HG03135 (cell line): ENCODE results near the gene NIPA2.

Source experiments
- ATAC-seq: cut with Tn5 transposase; IDR thresholded peaks from one replicate; pipeline ENCODE4 v1.9.1; 2021; ENCODE audit warnings: mild to moderate bottlenecking, moderate library complexity; ENCODE audit not compliant: unreplicated experiment

NIPA2 gene

DNA sequence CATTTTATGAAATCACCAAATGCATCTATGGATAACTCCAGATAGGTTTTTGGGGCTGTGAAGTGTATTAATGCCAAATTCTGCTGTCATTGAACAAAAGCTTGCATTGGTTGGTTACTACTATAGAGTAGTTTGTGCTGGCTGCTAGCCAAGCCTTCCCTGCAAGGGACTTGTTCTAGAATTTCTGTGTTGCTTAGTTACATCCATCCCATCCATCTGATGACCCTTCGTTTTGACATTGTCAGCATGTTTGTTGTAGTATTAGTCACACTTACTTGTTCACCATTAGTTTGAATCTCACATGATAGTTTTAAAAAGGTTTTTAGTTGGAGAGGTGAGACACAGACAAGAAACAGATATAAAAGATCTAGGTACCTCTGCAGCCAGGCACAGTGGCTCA lies 7.0 kb upstream of the NIPA2 start:
- ATAC-seq: no peak

DNA sequence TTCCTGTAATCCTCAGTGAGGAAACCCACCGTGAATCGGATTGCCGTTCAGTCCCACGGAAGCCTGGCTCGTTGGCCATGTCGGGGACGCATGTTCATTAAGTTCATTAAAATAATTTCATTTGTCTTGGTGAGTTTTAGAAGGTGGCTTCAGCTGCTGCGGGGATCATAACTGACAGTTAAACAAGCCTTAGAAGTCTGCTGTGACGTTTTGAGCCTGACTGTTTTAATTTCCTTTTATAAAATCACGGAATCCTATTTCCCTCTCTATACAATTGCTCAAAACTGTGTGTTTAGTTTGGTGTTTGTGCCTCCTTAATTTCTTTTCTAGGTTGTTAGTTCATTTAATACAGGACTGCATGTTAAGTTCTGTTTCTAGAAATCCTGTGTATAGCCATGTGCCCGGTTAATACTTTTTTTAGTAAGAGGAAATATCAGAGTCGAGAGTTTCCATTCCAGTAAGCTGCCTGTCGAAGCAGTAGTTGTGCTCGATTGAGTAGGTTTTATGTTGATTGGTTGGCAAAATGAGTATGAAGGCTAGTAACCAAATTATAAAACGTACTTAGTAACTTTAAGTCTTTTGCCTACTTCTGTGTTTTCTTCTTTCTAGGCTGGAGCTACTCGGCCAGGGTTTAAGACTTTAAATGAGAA lies 705 bp downstream of the NIPA2 start:
- peak; percentile 2 for ATAC-seq

DNA sequence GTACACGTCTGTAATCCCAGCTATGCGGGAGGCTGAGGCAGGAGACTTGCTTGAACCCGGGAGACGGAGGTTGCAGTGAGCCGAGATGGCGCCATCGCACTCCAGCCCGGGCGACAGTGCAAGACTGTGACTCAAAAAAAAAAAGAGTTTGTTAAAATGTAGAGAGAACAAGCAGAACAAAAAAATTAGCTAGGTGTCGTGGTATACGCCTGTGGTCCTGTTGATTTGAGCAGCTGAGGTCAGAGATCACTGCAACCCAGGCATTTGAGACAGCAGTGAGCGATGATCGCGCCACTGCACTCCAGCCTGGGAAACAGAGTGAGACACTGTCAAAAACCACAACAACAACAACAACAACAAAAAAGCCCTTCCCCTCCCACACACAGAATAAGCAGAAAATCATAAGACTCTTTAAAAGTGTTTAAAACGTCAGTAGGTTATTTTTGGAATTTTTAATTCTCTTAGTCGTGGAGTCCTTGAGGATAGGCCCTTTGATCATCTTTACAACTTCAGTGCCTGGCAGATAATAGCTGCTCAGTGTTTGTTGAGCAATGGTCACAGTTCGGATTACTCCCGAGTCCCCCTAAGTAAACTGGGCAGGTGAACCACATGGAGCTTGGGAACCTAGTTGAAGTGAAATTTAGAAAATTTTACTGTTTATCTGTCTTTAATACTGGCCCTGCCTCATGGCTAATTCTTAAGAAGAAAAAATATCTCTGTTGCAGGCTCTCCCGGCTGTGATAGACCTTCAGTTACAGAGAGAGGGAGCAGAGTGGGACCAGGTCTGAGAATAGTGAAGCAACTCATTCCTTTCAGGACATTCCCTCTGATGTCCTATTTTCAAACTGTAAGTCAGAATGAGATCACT lies 6.2 kb downstream of the NIPA2 start:
- ATAC-seq: no peak

DNA sequence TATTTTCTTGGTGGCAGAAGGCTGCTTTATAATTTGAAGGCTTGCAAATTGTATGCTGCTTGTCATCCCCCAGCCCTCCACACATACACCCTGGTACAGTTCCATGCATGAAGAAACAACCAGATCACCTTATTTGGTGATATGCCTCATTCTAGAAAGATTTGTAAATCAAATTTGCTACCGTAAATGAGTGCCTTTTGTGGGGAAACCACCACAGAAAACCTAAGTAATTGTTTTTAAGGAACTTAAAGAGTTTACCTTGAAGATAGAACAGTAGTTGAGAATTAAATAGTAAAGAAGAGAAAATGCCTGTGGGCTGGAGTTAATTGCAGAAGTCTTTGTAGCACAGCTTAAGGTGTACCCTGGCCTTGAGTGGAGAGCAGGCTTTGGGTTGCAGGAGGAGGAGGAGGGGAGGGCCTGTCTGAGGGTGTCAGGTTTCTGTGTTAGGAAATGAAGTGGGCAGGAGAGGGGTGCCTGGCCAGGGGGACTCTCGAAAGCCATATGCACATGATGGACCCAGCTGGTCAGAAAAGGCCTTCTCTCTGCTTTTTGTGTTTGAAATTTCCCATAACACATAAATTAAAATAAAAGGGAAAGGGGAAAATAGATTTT lies 6.9 kb downstream of the NIPA2 start:
- ATAC-seq: no peak

DNA sequence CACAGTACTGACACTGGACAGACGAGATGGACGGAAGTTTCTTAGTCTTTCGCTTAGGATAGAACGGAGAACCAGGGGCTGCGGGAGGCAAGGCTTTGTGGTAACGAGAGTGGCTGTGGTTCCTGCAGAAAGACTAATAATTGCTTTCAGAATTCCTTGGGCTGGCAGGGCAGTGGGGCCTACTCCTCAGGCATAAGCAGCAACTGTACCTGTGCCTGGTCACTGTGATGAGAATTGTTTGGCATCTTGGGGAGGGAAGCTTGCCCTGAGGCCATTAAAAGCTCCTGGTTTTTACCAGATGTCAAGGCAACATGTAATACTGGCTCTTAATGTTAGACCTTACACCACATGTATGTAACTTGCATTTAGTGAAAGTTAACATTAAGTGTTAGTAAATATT lies 7.6 kb downstream of the NIPA2 start:
- no peak for ATAC-seq

DNA sequence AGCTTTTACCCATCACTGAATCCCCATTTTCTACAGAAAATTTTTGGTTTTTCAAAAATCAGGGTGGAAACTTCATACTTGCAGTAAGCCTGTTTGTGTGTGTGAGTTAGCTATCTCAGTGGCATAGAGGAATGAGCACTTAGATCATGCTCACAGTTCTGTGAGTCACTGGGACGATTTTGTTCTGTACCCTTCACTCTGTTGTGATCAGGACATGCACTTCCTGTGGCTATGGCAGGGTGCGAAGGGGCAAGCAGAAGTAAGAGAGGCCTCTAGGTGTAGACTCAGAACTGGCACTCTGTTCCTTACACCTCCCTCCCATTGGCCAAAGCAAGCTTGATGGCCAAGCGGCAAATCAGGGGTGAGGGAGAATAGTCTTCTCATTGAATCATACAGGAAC lies 11.6 kb downstream of the NIPA2 start:
- no peak for ATAC-seq

DNA sequence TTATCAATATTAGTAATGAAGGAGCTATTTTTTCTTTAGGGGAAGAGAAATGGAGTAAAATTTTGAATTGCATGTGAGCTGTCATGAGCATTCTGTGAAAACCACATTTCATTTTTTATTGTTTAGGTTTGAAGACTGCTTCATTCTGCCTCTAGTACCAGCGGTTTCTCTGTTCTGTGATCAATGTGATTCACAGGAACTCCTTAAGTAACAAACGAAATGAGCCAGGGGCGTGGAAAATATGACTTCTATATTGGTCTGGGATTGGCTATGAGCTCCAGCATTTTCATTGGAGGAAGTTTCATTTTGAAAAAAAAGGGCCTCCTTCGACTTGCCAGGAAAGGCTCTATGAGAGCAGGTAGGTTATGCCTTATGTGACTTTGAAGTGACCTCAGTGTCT lies 13.0 kb downstream of the NIPA2 start:
- ATAC-seq: no peak

DNA sequence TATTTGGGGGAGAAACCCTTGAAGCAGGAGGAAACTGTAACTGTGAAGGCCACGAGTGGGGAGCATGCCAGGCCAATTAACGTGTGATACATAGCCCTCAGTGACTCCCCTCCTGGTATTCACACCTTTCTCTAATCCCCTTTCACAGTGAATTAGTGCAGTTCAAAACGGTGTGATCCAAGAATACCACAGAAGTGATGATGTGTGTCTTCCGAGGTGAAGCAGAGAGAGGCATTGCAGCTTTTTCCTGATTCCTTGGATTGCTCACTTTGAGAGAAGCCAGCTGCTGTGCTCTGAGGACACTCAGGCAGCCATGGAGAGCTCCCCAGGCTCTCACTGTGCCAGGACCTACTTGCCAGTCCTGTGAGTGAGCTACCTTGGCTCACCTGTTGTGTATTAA lies 17.3 kb downstream of the NIPA2 start:
- no peak for ATAC-seq

DNA sequence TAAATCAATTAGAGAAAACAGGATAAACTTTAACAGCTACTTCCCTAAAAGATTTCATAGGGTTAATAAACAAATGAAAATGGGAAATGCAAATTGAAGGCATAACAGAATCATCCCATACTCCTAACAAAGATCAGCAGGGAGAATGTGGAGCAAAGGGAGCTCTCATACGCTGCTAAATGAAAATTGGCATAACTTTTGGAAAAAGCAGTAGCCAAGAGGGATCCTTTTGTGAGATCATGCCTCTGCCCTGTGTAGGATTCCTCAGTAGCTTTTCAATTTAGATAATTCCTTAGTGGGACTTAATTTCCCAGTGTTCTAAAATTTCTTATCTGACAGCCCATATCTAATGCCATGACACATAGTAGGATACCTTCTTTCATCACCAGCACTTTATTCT lies 18.2 kb downstream of the NIPA2 start:
- ATAC-seq: no peak

DNA sequence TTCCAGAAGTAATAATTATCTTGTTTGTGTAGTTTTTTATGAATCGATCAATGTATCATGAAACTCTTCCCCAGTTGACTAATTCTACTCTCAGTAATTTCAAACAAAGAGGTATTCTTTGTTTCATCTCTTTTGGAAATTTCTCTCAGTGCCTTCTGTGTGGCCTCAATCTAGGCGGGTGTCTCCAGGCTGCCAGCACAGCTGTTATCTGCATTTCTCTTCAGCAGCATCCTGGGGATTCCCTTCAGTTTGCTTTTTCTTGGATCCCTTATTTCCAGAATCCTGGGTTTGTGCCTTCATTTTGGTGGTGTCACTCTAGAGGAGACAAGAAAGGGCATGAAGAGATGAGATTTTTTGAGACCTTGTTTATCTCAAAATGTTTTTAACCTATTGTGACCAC lies 22.7 kb downstream of the NIPA2 start:
- ATAC-seq: no peak

DNA sequence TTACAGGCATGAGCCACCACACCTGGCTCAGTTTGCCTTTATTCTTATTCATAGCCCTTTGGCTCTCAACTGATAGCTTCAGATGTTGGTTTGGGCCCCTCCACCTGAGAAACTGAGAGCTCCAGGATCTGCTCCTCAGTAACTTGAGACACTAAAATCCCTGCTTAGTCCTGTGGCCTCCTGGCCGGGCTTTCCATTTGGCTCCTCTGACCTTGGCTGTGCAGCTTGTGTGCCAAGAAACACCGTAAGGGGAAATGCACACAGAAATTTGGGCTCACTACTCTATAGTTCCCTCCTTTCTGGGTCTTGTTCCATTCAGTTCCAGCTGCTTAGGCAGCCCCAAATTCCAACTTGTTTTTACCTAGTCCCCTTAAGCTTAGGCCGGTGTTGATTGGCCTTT lies 24.9 kb downstream of the NIPA2 start:
- no peak for ATAC-seq

DNA sequence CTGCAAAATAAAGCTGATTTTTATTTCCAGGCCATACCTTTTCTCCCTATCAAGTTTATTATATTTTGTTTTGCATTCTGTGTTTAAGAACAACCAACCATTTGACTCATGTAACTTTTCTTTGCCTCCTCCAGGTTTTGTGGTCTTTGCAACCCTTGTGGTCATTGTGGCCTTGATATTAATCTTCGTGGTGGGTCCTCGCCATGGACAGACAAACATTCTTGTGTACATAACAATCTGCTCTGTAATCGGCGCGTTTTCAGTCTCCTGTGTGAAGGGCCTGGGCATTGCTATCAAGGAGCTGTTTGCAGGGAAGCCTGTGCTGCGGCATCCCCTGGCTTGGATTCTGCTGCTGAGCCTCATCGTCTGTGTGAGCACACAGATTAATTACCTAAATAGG lies 27.6 kb downstream of the NIPA2 start:
- no peak for ATAC-seq

DNA sequence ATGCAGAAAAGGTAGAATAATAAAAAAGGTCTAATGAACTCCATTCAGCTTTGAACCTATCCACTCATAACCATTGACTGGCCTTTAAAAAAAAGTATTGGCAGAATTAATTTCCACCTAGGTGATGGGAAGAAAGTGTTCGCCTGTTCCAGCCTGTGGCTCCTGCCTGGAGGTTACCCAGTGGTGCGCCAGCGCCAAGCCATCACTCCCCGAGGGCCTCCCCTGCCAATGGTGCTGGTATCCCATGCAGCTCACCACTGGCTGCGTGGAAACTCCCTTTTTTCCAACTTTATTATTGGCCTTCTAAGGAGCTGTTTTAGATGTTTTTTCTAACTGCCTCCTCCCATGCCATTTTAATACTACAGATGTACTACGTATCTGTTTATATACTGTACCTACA lies 29.4 kb downstream of the NIPA2 start:
- ATAC-seq: no peak

DNA sequence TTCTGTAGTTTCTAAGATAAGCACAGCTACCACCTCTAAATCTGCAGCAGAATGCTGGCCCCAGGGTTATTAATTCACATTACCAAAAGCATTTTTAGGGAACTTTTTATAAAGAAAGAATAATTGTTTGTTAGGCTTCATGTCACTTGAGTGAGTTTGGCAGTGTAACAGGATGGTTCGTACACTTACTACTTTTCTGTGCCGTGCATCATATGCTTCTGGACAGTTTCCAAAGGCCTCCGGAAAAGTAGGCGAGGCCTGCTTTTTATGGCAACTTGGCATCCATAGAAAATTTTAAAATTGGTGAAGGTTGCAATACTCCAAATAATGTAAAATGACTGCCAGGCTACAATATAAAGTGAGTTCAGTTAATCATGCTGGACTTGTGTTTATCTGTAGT lies 30.0 kb downstream of the NIPA2 start:
- ATAC-seq: no peak

DNA sequence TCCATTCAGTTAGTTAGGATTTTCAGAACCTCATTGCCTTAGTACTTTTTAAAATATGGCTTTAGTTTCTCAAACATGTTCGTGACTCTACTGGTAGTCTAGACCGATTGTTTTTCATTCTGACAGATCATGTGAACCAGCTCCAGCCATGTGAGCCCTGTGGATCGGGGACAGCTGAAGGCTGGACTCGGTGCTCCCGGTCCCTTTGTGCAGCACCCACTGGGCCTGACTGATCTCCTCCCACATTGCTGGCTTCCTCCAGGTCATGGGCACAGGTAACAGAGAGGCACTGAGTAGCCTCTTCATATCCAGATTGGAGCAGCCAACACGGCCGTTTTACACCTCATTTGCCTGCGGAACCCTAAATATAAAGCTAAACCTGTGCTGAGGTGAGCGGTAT lies 30.5 kb downstream of the NIPA2 start:
- ATAC-seq: no peak

DNA sequence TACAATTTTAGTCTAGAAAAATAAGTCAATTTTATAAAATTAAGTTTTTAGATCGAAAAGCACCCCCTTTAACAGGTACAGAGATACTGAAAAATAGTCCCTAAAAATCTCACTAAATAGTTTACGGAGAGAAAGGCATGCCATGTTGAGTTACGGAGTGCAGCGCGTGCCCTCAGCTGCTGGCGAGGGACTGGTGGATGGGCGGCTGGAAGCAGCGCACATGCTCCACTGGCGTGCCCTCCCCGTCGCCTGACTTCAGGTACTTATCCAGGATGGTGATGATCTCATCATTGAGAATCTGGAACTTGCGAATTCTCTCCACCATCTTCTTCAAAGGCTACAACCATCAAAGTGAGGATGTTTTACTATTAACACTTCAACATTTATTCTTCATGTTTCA lies 31.4 kb downstream of the NIPA2 start:
- no peak for ATAC-seq

DNA sequence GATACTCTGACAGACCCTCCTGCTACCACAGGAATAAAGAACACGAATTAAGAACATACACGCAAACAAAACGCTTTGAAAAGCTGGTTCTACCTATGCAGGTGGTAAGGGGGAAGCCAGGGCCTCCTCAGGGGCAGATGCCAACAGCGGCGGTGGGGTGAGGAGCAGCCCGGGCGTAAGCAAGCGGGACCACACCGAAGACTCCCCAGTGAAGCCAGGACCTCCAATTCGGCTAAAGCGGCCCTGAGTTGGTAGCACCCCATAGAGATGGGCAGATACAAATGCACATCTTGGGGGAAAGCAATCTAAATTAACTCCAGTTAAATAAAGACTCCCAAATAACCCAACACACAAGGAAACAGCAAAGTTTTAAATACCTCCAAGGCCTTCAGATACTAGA lies 32.4 kb downstream of the NIPA2 start:
- ATAC-seq: no peak

DNA sequence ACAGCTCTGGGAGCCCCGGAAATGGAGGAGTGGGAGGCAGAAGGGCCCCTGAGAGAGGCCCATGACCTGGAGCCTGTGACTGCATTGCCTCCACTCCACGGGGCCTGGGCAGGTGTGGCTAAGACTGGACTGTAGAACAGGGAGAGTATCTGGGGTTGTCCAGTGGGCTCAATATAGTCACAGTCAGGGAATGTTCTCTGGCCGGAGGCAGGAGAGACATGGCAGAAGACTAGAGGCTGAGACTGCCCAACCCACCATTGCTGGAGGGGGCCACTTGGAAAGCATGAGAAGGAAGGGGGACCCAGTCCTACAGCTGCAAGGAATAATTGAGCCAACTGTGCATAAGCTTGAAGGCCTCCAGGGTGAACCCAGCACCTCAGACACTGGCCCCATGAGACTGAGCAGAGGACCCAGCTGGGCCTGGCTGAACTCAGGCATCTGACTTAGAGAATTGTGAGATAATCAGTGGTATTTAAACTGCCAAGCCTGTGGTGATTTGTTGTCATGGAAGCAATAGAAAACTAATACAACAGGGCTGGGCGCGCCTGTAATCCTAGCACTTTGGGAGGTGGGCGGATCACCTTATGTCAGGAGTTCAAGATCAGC lies 33.1 kb downstream of the NIPA2 start:
- ATAC-seq: no peak

DNA sequence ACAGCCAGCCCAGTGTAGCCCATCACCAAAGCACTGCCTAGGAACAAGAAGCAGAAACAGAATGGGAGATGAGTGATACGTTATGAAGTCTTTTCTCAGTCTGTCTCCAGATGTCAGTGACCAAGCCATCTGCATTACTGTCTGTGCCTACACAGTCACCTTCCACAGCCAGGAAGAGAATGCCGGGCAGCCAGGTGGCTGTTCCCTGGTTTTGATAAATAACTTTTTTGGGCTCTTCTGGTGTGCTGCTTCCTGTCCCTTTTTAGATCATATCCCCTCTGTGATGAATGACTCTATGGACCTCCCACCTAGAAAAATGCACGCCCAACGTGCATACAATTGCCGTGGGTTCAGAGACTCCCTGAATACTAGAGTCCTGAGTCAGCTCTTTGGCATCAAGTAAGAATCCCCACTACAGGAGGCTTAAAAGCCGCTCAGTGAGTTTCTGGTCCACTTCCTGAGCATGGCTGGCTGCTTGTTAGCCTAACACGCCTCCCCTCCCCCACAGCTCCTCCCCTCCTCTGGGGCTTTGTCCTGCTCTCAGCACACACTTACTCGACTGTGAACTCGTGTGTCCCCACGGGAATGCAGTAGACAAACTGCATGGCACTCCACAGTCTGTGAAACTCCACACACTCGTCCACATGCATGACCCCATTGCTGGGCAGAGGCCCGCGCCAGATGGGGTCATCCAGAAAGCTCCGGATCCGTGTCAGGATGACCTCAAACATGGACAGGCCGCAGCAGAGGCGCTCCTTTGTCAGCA lies 34.7 kb downstream of the NIPA2 start:
- no peak for ATAC-seq

DNA sequence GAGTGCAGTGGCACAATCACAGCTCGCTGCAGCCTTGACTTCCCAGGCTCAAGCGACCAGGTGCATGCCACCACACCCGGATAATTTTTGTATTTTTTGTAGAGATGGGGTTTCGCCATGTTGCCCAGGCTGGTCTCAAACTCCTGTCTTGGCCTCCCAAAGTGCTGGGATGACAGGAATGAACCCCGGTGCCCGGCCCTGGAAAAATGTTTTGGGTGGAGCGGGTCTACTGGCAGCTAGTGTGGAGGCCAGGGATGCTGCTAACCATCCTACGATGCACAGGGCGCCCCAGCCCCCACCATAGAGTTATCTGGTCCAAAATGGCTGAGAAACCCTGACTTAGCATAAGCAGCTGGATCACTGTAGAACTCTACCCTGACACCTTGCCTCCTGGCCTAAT lies 35.4 kb downstream of the NIPA2 start:
- no peak for ATAC-seq

DNA sequence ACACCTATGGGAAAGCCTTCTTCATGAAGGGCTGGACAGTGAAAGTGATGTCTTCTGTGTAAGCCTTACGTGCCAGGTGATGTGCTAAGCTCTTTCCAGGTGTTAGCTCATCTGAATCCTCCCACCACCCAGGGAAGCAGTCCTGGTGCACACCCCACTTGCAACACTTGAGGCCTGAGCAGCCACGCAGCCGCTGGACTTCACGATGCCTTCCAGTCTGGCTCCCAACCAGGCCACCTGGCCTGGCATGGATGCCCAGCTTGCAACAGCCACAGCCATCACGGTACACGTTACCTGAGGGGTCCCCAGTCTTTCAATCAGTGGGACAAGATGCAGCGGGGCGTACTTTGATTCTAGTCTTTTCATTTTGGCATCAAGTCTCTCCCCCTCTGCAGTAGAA lies 35.8 kb downstream of the NIPA2 start:
- no peak for ATAC-seq
